WI38 (cell line): ENCODE results near the gene HNF4A.

Source experiments
- H3K4me3 ChIP-seq: 2 replicates; pipeline ENCODE4 v1.5.1; 2011; ENCODE audit warnings: low read depth, mild to moderate bottlenecking, control low read depth, low read length
- TF ChIP-seq, protein P1 (sequence below): IDR thresholded peaks from 2 replicates; pipeline ENCODE4 v1.5.1; 2012; ENCODE audit warnings: low read depth, mild to moderate bottlenecking, control low read depth, low read length

Gene HNF4A

DNA sequence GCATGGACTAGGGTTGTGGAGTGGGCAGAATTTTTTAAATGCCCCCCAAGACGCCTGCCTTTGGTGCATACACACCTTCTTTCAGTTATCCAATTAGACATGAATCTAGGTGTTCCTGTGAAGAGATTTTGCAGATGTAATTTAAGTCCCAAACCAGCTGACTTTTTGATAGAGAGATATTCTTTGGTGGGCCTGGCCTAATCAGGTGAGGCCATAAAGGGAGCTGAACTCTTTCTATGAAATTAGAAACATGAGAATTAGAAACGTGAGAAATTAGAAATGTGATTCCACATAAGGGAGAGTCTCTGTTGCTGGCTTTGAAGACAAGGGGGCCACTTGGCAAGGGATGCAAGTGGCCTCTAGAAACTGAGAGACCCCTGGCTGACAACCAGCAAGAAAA is 83.8 kb downstream of the HNF4A start:
- TF ChIP-seq, protein P1, sequence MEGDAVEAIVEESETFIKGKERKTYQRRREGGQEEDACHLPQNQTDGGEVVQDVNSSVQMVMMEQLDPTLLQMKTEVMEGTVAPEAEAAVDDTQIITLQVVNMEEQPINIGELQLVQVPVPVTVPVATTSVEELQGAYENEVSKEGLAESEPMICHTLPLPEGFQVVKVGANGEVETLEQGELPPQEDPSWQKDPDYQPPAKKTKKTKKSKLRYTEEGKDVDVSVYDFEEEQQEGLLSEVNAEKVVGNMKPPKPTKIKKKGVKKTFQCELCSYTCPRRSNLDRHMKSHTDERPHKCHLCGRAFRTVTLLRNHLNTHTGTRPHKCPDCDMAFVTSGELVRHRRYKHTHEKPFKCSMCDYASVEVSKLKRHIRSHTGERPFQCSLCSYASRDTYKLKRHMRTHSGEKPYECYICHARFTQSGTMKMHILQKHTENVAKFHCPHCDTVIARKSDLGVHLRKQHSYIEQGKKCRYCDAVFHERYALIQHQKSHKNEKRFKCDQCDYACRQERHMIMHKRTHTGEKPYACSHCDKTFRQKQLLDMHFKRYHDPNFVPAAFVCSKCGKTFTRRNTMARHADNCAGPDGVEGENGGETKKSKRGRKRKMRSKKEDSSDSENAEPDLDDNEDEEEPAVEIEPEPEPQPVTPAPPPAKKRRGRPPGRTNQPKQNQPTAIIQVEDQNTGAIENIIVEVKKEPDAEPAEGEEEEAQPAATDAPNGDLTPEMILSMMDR = no peak
- H3K4me3 ChIP-seq = no peak overlapping the region

DNA sequence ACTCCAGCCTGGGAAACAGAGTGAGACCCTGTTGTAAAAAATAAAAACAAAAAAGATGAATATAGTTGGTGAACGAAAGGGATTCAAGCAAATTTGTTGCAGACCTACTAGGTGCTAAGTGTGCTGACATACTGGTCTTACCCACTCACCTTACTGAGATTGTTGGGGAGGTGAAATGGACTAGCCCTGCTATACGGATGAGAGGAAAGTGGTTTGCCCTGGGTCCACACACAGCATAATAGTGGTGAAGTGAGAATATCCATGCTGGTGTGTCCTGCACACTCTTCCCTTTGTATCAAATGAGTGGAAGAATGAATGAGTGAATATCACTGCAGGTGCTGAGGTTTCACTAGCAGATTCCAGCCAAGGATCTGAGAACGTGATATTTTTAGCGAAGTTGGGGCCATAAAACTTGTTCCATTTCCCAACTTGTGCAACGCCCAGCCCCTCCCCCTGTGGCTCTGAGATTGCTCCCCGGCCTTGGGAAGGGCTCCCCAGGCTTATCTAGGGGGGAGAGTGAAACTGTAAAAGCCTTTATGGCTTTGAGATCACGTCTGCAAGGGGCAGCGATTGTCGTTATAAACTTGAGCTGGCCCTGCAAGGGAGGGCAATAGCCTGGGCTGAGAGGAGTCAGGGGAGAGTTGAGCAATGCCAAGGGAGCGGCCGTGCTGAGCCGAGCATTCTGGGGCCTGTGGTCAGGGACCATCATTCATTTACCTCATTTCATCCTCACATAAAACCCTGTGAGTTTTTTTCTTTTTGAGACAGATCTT is 87.0 kb downstream of the HNF4A start:
- no peak overlapping the region for H3K4me3 ChIP-seq
- TF ChIP-seq, protein P1 = no peak

DNA sequence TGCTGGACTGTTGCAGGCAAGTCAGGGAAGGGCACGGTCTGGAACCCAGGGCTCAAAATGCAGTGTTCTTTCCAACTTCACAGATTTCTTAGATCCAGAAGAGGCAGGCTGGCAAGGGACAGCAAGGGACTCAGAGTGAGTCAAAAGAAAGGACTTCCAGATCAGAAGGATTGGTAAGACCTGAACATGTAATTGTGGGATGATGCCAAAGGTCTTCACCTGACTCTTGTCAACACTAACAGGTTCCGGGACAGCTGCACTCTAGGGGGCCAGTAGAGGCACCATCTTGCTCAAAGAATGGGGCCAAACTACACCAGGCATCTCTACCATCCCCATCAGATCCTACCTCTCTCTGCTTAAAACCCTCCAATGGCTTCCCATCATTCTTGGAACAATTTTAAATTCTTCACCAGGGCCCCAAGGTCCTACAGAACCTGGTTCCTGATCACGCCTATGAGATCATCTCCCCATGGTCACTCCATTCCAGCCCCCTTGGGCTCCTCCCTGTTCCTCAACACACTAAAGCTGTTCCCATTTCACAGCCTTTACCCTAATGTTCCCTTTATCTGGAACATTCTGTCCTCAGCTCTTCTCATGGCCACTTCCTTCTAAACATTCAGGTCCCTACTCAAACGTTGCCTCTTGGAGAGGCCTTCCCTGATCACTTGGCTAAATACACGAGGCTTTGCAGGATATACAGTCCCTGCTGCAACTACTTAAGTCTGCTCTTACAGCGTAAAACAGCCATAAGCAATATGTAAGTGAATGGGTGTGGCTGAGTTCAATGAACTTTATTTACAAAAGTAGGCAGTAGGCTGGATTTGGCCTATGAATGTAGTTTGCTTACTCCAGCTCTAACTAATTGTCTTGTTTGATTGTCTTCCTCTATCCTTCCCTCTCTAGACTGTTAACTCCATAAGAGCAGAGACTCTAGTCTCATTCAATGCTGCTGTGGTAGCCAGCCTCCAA is 90.5 kb downstream of the HNF4A start:
- no peak overlapping the region for H3K4me3 ChIP-seq
- TF ChIP-seq, protein P1 = no peak

DNA sequence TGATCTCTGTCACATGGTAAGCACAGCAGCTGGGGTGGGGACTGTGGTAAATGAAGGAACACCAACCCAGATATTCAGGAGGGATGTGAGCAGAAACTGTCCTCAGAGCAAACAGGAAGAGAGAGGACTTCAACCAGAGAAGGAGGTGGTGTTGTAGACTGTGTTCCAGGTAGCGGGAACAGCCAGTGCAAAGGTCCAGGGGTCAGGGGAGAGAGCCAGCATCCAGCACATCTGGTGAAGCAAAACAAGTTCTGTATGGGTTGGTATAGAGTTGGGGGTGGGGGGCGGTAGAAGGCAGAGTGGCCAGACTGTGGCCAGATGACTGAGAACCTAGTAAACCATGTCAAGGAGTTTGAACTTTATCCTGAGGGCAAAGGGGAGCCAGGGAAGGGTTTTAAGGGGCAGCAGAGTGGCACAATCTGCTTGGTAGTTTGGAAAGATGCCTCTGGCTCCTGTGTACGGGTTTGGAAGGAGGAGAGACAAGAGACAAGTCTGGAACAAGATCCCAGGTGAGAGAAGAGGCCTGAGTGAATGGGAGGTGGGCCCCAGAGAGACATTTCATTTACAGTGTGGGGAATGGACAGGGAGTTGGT is 92.4 kb downstream of the HNF4A start:
- TF ChIP-seq, protein P1 = no peak

DNA sequence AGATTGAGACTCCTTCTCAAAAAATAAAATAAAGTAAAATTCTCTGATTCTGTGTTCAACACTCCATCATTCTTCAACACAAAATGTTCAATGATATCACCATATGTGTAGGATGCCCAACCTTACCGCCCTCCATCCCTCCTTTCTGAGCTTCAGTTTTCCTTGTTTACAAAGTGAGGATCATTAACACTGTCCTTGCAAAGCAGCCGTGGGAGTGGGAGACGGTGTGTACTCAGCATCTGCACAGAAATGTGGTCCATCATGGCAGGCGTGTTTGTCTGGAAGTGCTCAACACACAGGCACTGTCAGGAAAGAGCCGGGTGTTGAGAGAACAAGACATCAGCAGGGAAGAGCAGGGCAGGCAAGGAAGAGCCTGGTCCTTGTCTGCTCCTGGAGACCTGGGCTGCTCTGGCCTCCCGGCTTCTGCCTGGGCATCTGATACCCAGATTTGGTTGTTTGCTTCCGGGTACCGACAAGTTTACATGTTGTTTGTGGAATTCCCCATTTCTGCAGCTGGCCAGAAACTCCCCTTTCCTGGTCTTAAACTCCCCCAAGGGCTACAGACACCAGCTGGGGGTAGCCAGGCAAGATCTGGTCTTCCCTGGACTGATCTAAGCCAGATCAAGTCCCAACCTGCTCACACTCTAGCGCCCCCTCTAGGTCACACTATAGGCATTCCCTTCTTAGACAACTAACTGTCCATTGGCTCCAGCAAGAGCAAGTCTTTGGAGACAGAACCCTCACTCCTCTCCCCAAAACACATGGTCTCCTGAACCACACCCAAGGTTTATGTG is 93.5 kb downstream of the HNF4A start:
- TF ChIP-seq, protein P1 = no peak
- no peak overlapping the region for H3K4me3 ChIP-seq

More for the DNA sequence above, 92.4 kb downstream of the HNF4A start:
- no peak overlapping the region for H3K4me3 ChIP-seq

DNA sequence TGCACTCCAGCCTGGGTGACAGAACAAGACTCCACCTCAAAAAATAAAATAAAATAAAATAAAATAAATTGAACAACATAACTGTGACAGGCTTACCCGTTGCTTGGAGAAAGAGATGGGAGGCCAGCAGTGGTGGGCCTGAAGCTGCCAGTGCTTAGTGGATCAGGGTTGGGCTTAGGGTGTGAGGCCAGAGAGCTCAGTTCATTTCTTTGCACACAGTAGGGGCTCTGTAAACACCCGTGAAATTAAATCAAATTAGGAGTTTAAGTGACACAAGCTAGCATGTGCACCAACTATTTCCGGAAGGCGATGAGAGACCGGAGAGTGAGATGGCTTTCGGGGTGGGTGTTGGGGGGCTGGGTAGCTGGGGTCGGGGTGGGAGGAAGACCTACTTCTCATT is 94.4 kb downstream of the HNF4A start:
- TF ChIP-seq, protein P1 = no peak
- no peak overlapping the region for H3K4me3 ChIP-seq
